Measurements from ENCODE around the gene PCSK5. TPM values are rescaled to one million over a fixed set of nuclear protein-coding genes. Genes with fewer than 3 reads are reported as not detected.

PCSK5 gene
- total RNA-seq, 1 experiment from 2014 or later = 6.9 TPM

DNA sequence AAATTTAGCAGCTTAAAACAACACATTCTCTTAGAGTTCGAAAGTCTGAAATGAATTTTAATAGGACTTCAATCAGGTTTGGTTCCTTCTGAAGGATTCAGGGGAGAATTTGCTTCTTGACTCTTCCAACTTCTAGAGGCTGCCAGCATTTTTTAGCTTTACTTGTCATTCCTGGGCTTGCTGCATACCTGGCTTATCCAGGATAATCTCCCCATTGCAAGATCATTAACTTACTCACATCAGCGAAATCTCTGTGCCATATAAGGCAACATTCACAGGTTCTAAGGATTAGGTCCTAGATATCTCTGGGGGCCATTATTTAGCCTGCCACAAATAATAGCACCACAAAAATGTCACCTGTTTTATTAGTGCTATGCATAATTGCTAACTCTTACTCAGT lies 46.2 kb upstream of the PCSK5 start (continued):
- no peak for TF ChIP-seq EGR1 (IDR thresholded peaks at IDR 0.05; ENCODE audit: low read depth)
- TF ChIP-seq, protein P1, sequence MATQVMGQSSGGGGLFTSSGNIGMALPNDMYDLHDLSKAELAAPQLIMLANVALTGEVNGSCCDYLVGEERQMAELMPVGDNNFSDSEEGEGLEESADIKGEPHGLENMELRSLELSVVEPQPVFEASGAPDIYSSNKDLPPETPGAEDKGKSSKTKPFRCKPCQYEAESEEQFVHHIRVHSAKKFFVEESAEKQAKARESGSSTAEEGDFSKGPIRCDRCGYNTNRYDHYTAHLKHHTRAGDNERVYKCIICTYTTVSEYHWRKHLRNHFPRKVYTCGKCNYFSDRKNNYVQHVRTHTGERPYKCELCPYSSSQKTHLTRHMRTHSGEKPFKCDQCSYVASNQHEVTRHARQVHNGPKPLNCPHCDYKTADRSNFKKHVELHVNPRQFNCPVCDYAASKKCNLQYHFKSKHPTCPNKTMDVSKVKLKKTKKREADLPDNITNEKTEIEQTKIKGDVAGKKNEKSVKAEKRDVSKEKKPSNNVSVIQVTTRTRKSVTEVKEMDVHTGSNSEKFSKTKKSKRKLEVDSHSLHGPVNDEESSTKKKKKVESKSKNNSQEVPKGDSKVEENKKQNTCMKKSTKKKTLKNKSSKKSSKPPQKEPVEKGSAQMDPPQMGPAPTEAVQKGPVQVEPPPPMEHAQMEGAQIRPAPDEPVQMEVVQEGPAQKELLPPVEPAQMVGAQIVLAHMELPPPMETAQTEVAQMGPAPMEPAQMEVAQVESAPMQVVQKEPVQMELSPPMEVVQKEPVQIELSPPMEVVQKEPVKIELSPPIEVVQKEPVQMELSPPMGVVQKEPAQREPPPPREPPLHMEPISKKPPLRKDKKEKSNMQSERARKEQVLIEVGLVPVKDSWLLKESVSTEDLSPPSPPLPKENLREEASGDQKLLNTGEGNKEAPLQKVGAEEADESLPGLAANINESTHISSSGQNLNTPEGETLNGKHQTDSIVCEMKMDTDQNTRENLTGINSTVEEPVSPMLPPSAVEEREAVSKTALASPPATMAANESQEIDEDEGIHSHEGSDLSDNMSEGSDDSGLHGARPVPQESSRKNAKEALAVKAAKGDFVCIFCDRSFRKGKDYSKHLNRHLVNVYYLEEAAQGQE (IDR thresholded peaks at IDR 0.05; ENCODE audit: low read depth) = no peak

DNA sequence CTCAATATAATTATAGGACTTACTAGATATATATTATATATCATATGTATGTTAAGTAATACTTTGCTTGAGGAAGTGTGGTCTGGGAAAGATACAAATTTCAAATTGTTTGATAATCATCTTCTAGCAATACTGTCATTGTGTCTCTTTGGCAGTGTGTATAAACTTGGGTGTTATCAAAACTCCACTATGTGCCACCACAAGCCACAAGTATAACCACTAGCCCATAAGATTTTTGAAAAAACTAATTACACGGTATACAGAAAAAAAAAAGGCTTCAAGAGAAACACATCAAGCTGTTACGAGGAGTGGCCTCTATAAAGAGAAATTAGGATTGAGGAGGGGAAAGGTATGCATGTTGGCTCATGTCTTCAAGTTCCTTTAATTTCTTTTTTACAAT lies 44.7 kb upstream of the PCSK5 start:
- no peaks in the 10 kb centered on the region for H3K79me2 ChIP-seq (ENCODE audit: insufficient read depth, low read length)
- H3K4me1 ChIP-seq (ENCODE audit: control insufficient read depth in 1 of 2, insufficient read depth in 2 of 2, low read length in 2 of 2) = no peaks in the 10 kb centered on the region
- CTCF ChIA-PET = interaction anchor here (1.0 kb wide), 1 partner anchor 10 kb away, joined by 3 read pairs; no protein-coding TSS in a partner anchor
- H3K9ac ChIP-seq (ENCODE audit: low read length) = no peak overlapping the region
- ATAC-seq (no peak), DNase-seq (ENCODE audit: low read depth, low spot score) (no peak)
- H3K4me2 ChIP-seq (ENCODE audit: low read length) = no peak overlapping the region
- H3K36me3 ChIP-seq (ENCODE audit: control insufficient read depth in 1 of 2, insufficient read depth in 2 of 2, low read length in 2 of 2) = no peaks in the 10 kb centered on the region
- no peak overlapping the region for H3K27ac ChIP-seq (ENCODE audit: low read depth, low read length)
- POLR2A ChIA-PET = no interaction called here
- TF ChIP-seq CBX3 (IDR thresholded peaks at IDR 0.05; ENCODE audit: low read depth) (no peak), JUND (IDR thresholded peaks at IDR 0.05) (no peak), CEBPB (IDR thresholded peaks at IDR 0.05; ENCODE audit: low read depth) (no peak), TCF7L2 (IDR thresholded peaks at IDR 0.05; ENCODE audit: borderline replicate concordance, extremely low read depth, insufficient read depth, insufficient read length) (no peak), ELF1 (IDR thresholded peaks at IDR 0.05; ENCODE audit: borderline replicate concordance, low read depth) (no peak), EGR1 (IDR thresholded peaks at IDR 0.05; ENCODE audit: low read depth) (no peak), FOSL1 (IDR thresholded peaks at IDR 0.05; ENCODE audit: low read depth) (no peak), EZH2phosphoT487 (IDR thresholded peaks at IDR 0.05; ENCODE audit: borderline replicate concordance) (no peak), SP1 (IDR thresholded peaks at IDR 0.05; ENCODE audit: low read depth) (no peak), SRF (IDR thresholded peaks at IDR 0.05; ENCODE audit: low read depth) (no peak), SIN3A (IDR thresholded peaks at IDR 0.05; ENCODE audit: low read depth) (no peak), RAD21 (IDR thresholded peaks at IDR 0.05; ENCODE audit: low read depth) (no peak), EZH2 (IDR thresholded peaks at IDR 0.05) (no peak), POLR2A (IDR thresholded peaks at IDR 0.05; ENCODE audit: borderline replicate concordance, extremely low read depth, insufficient read depth, insufficient read length) (no peak)
- TF ChIP-seq, protein P2, sequence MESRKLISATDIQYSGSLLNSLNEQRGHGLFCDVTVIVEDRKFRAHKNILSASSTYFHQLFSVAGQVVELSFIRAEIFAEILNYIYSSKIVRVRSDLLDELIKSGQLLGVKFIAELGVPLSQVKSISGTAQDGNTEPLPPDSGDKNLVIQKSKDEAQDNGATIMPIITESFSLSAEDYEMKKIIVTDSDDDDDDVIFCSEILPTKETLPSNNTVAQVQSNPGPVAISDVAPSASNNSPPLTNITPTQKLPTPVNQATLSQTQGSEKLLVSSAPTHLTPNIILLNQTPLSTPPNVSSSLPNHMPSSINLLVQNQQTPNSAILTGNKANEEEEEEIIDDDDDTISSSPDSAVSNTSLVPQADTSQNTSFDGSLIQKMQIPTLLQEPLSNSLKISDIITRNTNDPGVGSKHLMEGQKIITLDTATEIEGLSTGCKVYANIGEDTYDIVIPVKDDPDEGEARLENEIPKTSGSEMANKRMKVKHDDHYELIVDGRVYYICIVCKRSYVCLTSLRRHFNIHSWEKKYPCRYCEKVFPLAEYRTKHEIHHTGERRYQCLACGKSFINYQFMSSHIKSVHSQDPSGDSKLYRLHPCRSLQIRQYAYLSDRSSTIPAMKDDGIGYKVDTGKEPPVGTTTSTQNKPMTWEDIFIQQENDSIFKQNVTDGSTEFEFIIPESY (IDR thresholded peaks at IDR 0.05; ENCODE audit: extremely low read depth, insufficient replicate concordance, low read length) = no peak
- TF ChIP-seq, protein P3, sequence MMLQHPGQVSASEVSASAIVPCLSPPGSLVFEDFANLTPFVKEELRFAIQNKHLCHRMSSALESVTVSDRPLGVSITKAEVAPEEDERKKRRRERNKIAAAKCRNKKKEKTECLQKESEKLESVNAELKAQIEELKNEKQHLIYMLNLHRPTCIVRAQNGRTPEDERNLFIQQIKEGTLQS (IDR thresholded peaks at IDR 0.05) = no peak
- TF ChIP-seq, protein P1 (IDR thresholded peaks at IDR 0.05; ENCODE audit: low read depth) = no peak
- TF ChIP-seq, protein P4, sequence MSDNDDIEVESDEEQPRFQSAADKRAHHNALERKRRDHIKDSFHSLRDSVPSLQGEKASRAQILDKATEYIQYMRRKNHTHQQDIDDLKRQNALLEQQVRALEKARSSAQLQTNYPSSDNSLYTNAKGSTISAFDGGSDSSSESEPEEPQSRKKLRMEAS (IDR thresholded peaks at IDR 0.05) = no peak
- no peak overlapping the region for H2AFZ ChIP-seq (ENCODE audit: low read depth, low read length, poor library complexity, severe bottlenecking)
- peaks cover 6% of the 10 kb centered on the region; the same call in 1 of the 2 replicates for H3K27me3 ChIP-seq (ENCODE audit: insufficient read depth, low read length)
- no peaks in the 10 kb centered on the region for H3K9me3 ChIP-seq (ENCODE audit: control insufficient read depth in 1 of 2, insufficient read depth in 1 of 2, low read depth in 1 of 2, low read length in 2 of 2)
- H3K4me3 ChIP-seq (replicated peaks in 1 of 2; ENCODE audit: low read depth in 1 of 2, low read length in 2 of 2) = no peak overlapping the region
- BruUV-seq (replicated peaks) = no TSS peak
- intact Hi-C loops (cut with micrococcal nuclease) = loop anchor here (10.0 kb wide), 1 partner anchor 251 kb away; no protein-coding TSS in a partner anchor
- no peaks in the 10 kb centered on the region for H3K9me2 ChIP-seq (ENCODE audit: insufficient read depth)
- no peaks in the 10 kb centered on the region for H4K20me1 ChIP-seq (ENCODE audit: insufficient read depth)
- RAD21 ChIA-PET (ENCODE audit: low non-redundant PET in 1 of 2, low total read pairs in 2 of 2, uncharacterized antibody in 2 of 2, unreplicated experiment in 2 of 2) = no interaction called here
